H9 (cell line): Measurements from ENCODE around the gene GNPAT. TPM values are rescaled to one million over a fixed set of nuclear protein-coding genes. Genes with fewer than 3 reads are reported as not detected.

Source experiments
- DNase-seq: peaks from one replicate; pipeline ENCODE4 v3.0.0-alpha.2; 2017
- H2AFZ ChIP-seq: one replicate; pipeline ENCODE4 v1.6.1; 2013; ENCODE audit warnings: mild to moderate bottlenecking, low read length, control low read depth, moderate library complexity
- H2AK5ac ChIP-seq: 2 replicates; pipeline ENCODE4 v1.6.1; 2013; ENCODE audit warnings: low read length, control low read depth, mixed read lengths; ENCODE audit not compliant: insufficient read length
- H2BK120ac ChIP-seq: one replicate; pipeline ENCODE4 v1.6.1; 2013; ENCODE audit warnings: low read depth, mild to moderate bottlenecking, low read length, control low read depth, inconsistent platforms; ENCODE audit not compliant: poor library complexity, severe bottlenecking
- H2BK12ac ChIP-seq: 2 replicates; pipeline ENCODE4 v1.6.1; 2013; ENCODE audit warnings: low read length, control low read depth, mixed read lengths, low read depth; ENCODE audit not compliant: insufficient read length
- H2BK15ac ChIP-seq: 2 replicates; pipeline ENCODE4 v1.6.1; 2013; ENCODE audit warnings: low read depth, low read length, control low read depth
- H2BK20ac ChIP-seq: one replicate; pipeline ENCODE4 v1.6.1; 2013; ENCODE audit warnings: low read depth, mild to moderate bottlenecking, low read length, control low read depth, inconsistent platforms; ENCODE audit not compliant: poor library complexity, severe bottlenecking
- H2BK5ac ChIP-seq: 2 replicates; pipeline ENCODE4 v1.6.1; 2013; ENCODE audit warnings: low read length, control low read depth, mixed read lengths; ENCODE audit not compliant: insufficient read length
- H3K14ac ChIP-seq: 2 replicates; pipeline ENCODE4 v1.6.1; 2013; ENCODE audit warnings: low read length, control low read depth; ENCODE audit not compliant: insufficient read depth
- H3K18ac ChIP-seq: 2 replicates; pipeline ENCODE4 v1.6.1; 2013; ENCODE audit warnings: low read depth, mild to moderate bottlenecking, mixed read lengths, low read length, control low read depth; ENCODE audit not compliant: insufficient read length
- H3K23ac ChIP-seq: 2 replicates; pipeline ENCODE4 v1.6.1; 2013; ENCODE audit warnings: low read length, control low read depth, mixed read lengths, low read depth; ENCODE audit not compliant: insufficient read length
- H3K23me2 ChIP-seq: 2 replicates; pipeline ENCODE4 v1.6.1; 2013; ENCODE audit warnings: low read depth, mild to moderate bottlenecking, mixed read lengths, low read length, control low read depth; ENCODE audit not compliant: insufficient read length, poor library complexity, severe bottlenecking
- H3K27ac ChIP-seq: 2 replicates; pipeline ENCODE4 v1.5.1; 2013; ENCODE audit warnings: low read length, control low read depth, mixed read lengths, low read depth; ENCODE audit not compliant: insufficient read length
- H3K27me3 ChIP-seq: 2 replicates; pipeline ENCODE4 v1.6.1; 2013; ENCODE audit warnings: low read length, control low read depth, inconsistent platforms; ENCODE audit not compliant: insufficient read depth
- H3K4ac ChIP-seq: 2 replicates; pipeline ENCODE4 v1.6.1; 2013; ENCODE audit warnings: low read depth, mild to moderate bottlenecking, control low read depth, inconsistent platforms, low read length, moderate library complexity
- H3K4me1 ChIP-seq: 2 replicates; pipeline ENCODE4 v1.6.1; 2013; ENCODE audit warnings: low read length, control low read depth, inconsistent platforms; ENCODE audit not compliant: insufficient read depth
- H3K4me2 ChIP-seq: 2 replicates; pipeline ENCODE4 v1.6.1; 2013; ENCODE audit warnings: low read length, control low read depth, mixed read lengths; ENCODE audit not compliant: insufficient read length, insufficient read depth
- H3K56ac ChIP-seq: 2 replicates; pipeline ENCODE4 v1.6.1; 2013; ENCODE audit warnings: low read depth, mild to moderate bottlenecking, mixed read lengths, low read length, control low read depth; ENCODE audit not compliant: insufficient read length
- H3K79me1 ChIP-seq: 2 replicates; pipeline ENCODE4 v1.6.1; 2013; ENCODE audit warnings: low read depth, mild to moderate bottlenecking, moderate library complexity, low read length, control low read depth, inconsistent platforms; ENCODE audit not compliant: insufficient read depth, poor library complexity, severe bottlenecking
- H3K79me2 ChIP-seq: 2 replicates; pipeline ENCODE4 v1.6.1; 2013; ENCODE audit warnings: low read length, control low read depth, inconsistent platforms; ENCODE audit not compliant: insufficient read depth
- H3K9ac ChIP-seq: 2 replicates; pipeline ENCODE4 v1.6.1; 2013; ENCODE audit warnings: low read length, control low read depth, mixed read lengths; ENCODE audit not compliant: insufficient read length; ENCODE audit errors: extremely low read depth
- H3K9me3 ChIP-seq: one replicate; pipeline ENCODE4 v1.6.1; 2013; ENCODE audit warnings: low read depth, low read length, inconsistent platforms; ENCODE audit not compliant: control insufficient read depth
- H3T11ph ChIP-seq: one replicate; pipeline ENCODE4 v1.6.1; 2013; ENCODE audit warnings: mild to moderate bottlenecking, low read length, control low read depth, inconsistent platforms
- H4K20me1 ChIP-seq: one replicate; pipeline ENCODE4 v1.6.1; 2013; ENCODE audit not compliant: control insufficient read depth, insufficient read length, insufficient read depth
- H4K5ac ChIP-seq: 2 replicates; pipeline ENCODE4 v1.6.1; 2013; ENCODE audit warnings: low read depth, mild to moderate bottlenecking, mixed read lengths, low read length, control low read depth; ENCODE audit not compliant: insufficient read length
- H4K8ac ChIP-seq: replicated peaks from 2 replicates; pipeline ENCODE4 v1.6.1; 2013; ENCODE audit warnings: low read length, control low read depth, mixed read lengths, low read depth; ENCODE audit not compliant: insufficient read length
- H4K91ac ChIP-seq: 2 replicates; pipeline ENCODE4 v1.6.1; 2013; ENCODE audit warnings: low read depth, mild to moderate bottlenecking, moderate library complexity, mixed read lengths, low read length, control low read depth; ENCODE audit not compliant: insufficient read length
- H3K27ac Mint-ChIP-seq, 3 experiments: 2 replicates in 2 of 3; 3 replicates in 1 of 3; pipeline ENCODE4 v1.8.0; 2020 to 2021; ENCODE audit warnings: mixed read lengths in 3 of 3, mild to moderate bottlenecking in 1 of 3, moderate library complexity in 1 of 3
- H3K27me3 Mint-ChIP-seq: 2 replicates; pipeline ENCODE4 v1.8.0; 2021; ENCODE audit warnings: low read depth, mild to moderate bottlenecking, moderate library complexity, mixed read lengths
- H3K36me3 Mint-ChIP-seq, 3 experiments: 2 replicates in 2 of 3; 3 replicates in 1 of 3; pipeline ENCODE4 v1.8.0; 2020 to 2021; ENCODE audit warnings: low read depth in 3 of 3, mixed read lengths in 3 of 3; ENCODE audit not compliant: insufficient read depth in 1 of 3
- H3K4me1 Mint-ChIP-seq, 2 experiments: 2 replicates each; pipeline ENCODE4 v1.8.0; 2020; ENCODE audit warnings: mixed read lengths in 2 of 2
- H3K4me3 Mint-ChIP-seq, 2 experiments: 2 replicates in 1 of 2; 3 replicates in 1 of 2; pipeline ENCODE4 v1.8.0; 2020 to 2021; ENCODE audit warnings: mild to moderate bottlenecking in 2 of 2, mixed read lengths in 2 of 2, moderate library complexity in 1 of 2
- H3K9me3 Mint-ChIP-seq, 2 experiments: 2 replicates in 1 of 2; 3 replicates in 1 of 2; pipeline ENCODE4 v1.8.0; 2020; ENCODE audit warnings: mild to moderate bottlenecking in 2 of 2, mixed read lengths in 2 of 2, moderate library complexity in 1 of 2
- CTCF ChIP-seq: fragments of 200-600 bp; sonication (generic); conservative IDR thresholded peaks from 3 replicates; pipeline ENCODE4 v1.8.0; 2021; ENCODE audit warnings: antibody characterized with exemption, mild to moderate bottlenecking
- WGBS: extraction: QIAGEN DNeasy Blood & Tissue Kit; methylation state at CpG from one replicate; pipeline ENCODE4 v1.1.7; 2013; ENCODE audit warnings: missing lambda C conversion rate, low lambda C conversion rate, mixed read lengths; ENCODE audit not compliant: insufficient read length; ENCODE audit errors: extremely low coverage; 5-methylcytosine and 5-hydroxymethylcytosine counted together
- total RNA-seq: library from RNA; stranded (reverse); gene quantifications from 2 replicates; pipeline ENCODE4 v1.2.1, GENCODE V29; 2021

The GNPAT gene
- total RNA-seq, 1 experiment from 2014 or later, result 38.1 TPM

GRCh38 chr1:231318568-231318967, 77.6 kb downstream of the GNPAT start:
- H3K4ac ChIP-seq, result no peak overlapping the region
- no peak overlapping the region for H3T11ph ChIP-seq
- Mint-ChIP-seq H3K9me3 (no peaks in the 10 kb centered on the region), H3K27me3 (peaks cover 3% of the 10 kb centered on the region; the same call in 1 of the 2 replicates), H3K4me1 (no peaks in the 10 kb centered on the region), H3K4me3 (no peak overlapping the region), H3K36me3 (no peaks in the 10 kb centered on the region), H3K27ac (no peak overlapping the region; a peak in 1 of 7 replicates)
- H3K9me3 ChIP-seq, result no peaks in the 10 kb centered on the region
- no peak overlapping the region for H3K14ac ChIP-seq
- H2AK5ac ChIP-seq, result no peak overlapping the region
- no peak overlapping the region for H3K27ac ChIP-seq
- no peaks in the 10 kb centered on the region for H4K20me1 ChIP-seq
- H3K18ac ChIP-seq, result no peak overlapping the region
- no peak overlapping the region for H4K5ac ChIP-seq
- no peaks in the 10 kb centered on the region for H3K79me2 ChIP-seq
- H3K4me1 ChIP-seq, result no peaks in the 10 kb centered on the region
- DNase-seq, result peak; percentile 6
- H4K8ac ChIP-seq, result no peak overlapping the region
- H2BK20ac ChIP-seq, result no peak overlapping the region
- H2BK5ac ChIP-seq, result no peak overlapping the region
- H2BK15ac ChIP-seq, result no peak overlapping the region
- H2AFZ ChIP-seq, result no peak overlapping the region
- H3K4me2 ChIP-seq, result no peak overlapping the region
- H2BK120ac ChIP-seq, result no peak overlapping the region
- no peaks in the 10 kb centered on the region for H3K79me1 ChIP-seq
- no peak overlapping the region for H3K9ac ChIP-seq
- no peak overlapping the region for H2BK12ac ChIP-seq
- H4K91ac ChIP-seq, result no peak overlapping the region
- H3K56ac ChIP-seq, result no peak overlapping the region
- no peaks in the 10 kb centered on the region for H3K23me2 ChIP-seq
- no CpG with 5 or more reads among the region's 4 CpGs for WGBS
- no peaks in the 10 kb centered on the region for H3K27me3 ChIP-seq
- TF ChIP-seq CTCF, result no peak
- no peak overlapping the region for H3K23ac ChIP-seq
